Stomach (tissue), 4 donors: ENCODE results near the gene RABL6.

Experiments
- POLR2A ChIP-seq, 4 donors: fragments of 450-650 bp; IDR thresholded peaks; one replicate each; pipeline ENCODE4 v1.6.1; 2016; ENCODE audit warnings: antibody characterized with exemption in 4 of 4, control low read depth in 2 of 4, mild to moderate bottlenecking in 1 of 4, moderate library complexity in 1 of 4
- TF ChIP-seq, protein P1 (sequence below), 7 experiments: fragments of 450-650 bp in 4 of 7; fragments of 200-600 bp in 3 of 7; sonication (generic) in 3 of 7; IDR thresholded peaks; one replicate each; pipeline ENCODE4 v1.5.1; 2016 to 2019; ENCODE audit warnings: antibody characterized with exemption in 7 of 7, control low read depth in 2 of 7, mild to moderate bottlenecking in 1 of 7

DNA sequence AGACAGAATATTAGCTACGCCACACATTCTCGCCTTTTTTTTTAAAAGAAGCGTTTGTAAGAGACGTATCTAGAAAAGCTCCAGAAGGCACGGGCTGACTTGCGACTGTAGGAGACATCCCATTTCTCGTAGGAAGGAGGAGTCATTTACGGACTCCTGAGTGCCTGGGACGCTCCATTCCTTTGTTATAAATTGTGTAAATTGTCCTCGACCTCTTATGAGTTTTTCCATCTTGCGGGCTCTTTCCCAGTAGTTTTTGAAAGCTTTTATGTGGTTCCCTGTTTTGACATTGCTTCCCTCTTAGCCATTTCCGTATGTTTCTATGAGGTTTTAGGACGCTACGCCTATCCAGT, 1.0 kb downstream of the RABL6 start:
- TF ChIP-seq, protein P1, sequence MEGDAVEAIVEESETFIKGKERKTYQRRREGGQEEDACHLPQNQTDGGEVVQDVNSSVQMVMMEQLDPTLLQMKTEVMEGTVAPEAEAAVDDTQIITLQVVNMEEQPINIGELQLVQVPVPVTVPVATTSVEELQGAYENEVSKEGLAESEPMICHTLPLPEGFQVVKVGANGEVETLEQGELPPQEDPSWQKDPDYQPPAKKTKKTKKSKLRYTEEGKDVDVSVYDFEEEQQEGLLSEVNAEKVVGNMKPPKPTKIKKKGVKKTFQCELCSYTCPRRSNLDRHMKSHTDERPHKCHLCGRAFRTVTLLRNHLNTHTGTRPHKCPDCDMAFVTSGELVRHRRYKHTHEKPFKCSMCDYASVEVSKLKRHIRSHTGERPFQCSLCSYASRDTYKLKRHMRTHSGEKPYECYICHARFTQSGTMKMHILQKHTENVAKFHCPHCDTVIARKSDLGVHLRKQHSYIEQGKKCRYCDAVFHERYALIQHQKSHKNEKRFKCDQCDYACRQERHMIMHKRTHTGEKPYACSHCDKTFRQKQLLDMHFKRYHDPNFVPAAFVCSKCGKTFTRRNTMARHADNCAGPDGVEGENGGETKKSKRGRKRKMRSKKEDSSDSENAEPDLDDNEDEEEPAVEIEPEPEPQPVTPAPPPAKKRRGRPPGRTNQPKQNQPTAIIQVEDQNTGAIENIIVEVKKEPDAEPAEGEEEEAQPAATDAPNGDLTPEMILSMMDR (IDR thresholded peaks at IDR 0.05) = no peak
- no peak for TF ChIP-seq POLR2A (IDR thresholded peaks at IDR 0.05)
